Measurements from ENCODE around the gene FBN2. TPM values are rescaled to one million over a fixed set of nuclear protein-coding genes. Genes with fewer than 3 reads are reported as not detected.

FBN2 gene
- total RNA-seq, 1 donor from 2014 or later = 6.6 TPM

DNA sequence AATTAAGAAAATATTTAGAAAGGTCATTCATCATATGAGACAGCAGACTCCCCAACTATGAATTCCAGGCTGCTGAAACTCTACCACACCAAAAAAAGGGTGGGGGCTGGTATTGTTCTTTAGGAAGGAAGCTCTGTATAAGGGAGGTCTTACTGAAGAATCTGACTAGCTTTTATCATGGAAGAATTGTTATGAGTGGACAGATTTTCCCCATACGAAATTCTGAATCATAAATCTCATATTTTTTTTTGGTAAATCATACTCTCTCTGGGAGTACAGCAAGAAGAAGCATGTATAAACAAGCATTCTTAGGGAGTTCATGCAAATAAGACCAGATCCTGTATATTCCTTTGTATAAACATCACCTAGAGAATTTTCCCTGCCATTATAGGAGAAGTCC, 234.5 kb downstream of the FBN2 start:
- no peaks in the 10 kb centered on the region for H3K27me3 Mint-ChIP-seq
- H3K36me3 Mint-ChIP-seq (ENCODE audit: insufficient read depth) = peaks cover 2% of the 10 kb centered on the region
- DNase-seq (ENCODE audit: low spot score, unreplicated experiment) = no peak
- no peaks in the 10 kb centered on the region for H3K9me3 Mint-ChIP-seq (ENCODE audit: low read depth)
- H3K4me1 Mint-ChIP-seq (ENCODE audit: low read depth) = no peaks in the 10 kb centered on the region
- no peak overlapping the region for H3K4me3 Mint-ChIP-seq (ENCODE audit: low read depth)
- H3K27ac Mint-ChIP-seq = no peak overlapping the region
- TF ChIP-seq CTCF (IDR thresholded peaks at IDR 0.05; ENCODE audit: unreplicated experiment) = no peak

DNA sequence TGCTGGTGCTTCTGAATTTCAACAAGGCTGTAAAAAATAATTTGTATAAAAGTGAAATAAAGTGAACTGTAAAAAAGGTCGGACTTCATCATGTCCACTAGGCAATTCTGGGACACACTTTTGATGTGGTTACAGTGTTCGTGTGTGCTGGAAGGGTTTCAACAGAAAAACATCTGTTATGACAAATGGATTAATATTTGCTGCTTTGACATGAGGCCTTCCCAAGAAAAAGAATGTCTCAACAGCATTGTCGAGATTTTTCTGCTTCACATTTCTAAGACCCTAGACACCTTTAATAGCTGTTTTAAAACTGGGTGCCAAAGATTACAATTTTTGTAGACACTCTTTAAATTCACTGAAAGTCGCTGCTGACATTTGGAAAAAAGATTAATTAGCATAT, 237.9 kb downstream of the FBN2 start:
- no peak for DNase-seq (ENCODE audit: low spot score, unreplicated experiment)
- Mint-ChIP-seq H3K27me3 (no peaks in the 10 kb centered on the region), H3K36me3 (ENCODE audit: insufficient read depth) (peaks cover 3% of the 10 kb centered on the region), H3K4me3 (ENCODE audit: low read depth) (no peak overlapping the region), H3K9me3 (ENCODE audit: low read depth) (no peaks in the 10 kb centered on the region), H3K4me1 (ENCODE audit: low read depth) (no peaks in the 10 kb centered on the region), H3K27ac (no peak overlapping the region)
- no peak for TF ChIP-seq CTCF (IDR thresholded peaks at IDR 0.05; ENCODE audit: unreplicated experiment)

- no peak for DNase-seq (ENCODE audit: low spot score, unreplicated experiment)
- TF ChIP-seq CTCF (IDR thresholded peaks at IDR 0.05; ENCODE audit: unreplicated experiment) = no peak
- no peaks in the 10 kb centered on the region for H3K36me3 Mint-ChIP-seq (ENCODE audit: insufficient read depth)
- no peaks in the 10 kb centered on the region for H3K27me3 Mint-ChIP-seq
- peak overlapping the region; percentile 8 for H3K27ac Mint-ChIP-seq
- H3K9me3 Mint-ChIP-seq (ENCODE audit: low read depth) = no peaks in the 10 kb centered on the region
- peaks cover 2% of the 10 kb centered on the region for H3K4me1 Mint-ChIP-seq (ENCODE audit: low read depth)
- no peak overlapping the region for H3K4me3 Mint-ChIP-seq (ENCODE audit: low read depth)
Observed at GRCh38 chr5:128290152-128290858, 247.7 kb downstream of the FBN2 start.

DNA sequence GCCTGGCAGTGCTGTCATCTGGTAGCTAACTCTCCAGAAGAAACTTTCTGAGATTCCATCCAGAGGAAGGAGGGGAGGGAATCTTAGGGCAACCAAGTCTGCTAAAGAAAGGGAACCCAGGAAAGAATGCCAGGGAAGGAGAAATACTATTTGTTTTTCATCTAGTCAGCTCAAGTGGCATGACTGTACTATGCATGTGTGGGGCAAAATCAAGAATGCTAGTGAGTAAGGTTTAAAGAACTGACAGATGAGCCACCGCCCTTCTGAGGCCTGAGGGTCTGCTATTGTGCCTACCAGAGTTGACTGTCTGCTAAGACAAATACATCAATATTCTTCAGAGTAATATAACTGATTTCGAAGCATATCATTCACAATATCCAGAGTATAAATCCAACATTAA, 250.3 kb downstream of the FBN2 start:
- Mint-ChIP-seq H3K36me3 (ENCODE audit: insufficient read depth) (no peaks in the 10 kb centered on the region), H3K27ac (no peak overlapping the region), H3K4me1 (ENCODE audit: low read depth) (peaks cover 2% of the 10 kb centered on the region), H3K27me3 (no peaks in the 10 kb centered on the region), H3K4me3 (ENCODE audit: low read depth) (no peak overlapping the region), H3K9me3 (ENCODE audit: low read depth) (no peaks in the 10 kb centered on the region)
- TF ChIP-seq CTCF (IDR thresholded peaks at IDR 0.05; ENCODE audit: unreplicated experiment) = no peak
- DNase-seq (ENCODE audit: low spot score, unreplicated experiment) = no peak

DNA sequence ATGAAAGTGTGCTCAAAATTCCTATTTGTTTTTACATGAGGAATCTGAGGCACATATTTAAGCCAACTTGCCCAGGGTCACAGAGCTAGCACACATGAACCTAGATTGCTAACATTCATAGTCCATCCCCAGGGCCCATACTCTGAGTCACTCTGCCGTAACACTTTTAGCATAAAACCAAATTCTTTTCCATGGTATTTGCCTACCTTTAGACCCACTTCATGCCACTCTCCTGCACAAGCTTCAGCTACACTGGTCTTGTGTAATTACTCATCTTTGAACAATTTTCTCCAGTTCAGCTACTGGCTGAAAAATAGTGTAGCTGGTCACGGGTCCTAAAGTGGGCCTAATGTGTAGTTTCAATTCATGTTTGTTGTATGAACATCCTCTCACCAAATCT, 253.8 kb downstream of the FBN2 start:
- Mint-ChIP-seq H3K27me3 (no peaks in the 10 kb centered on the region), H3K4me3 (ENCODE audit: low read depth) (no peak overlapping the region), H3K27ac (no peak overlapping the region), H3K4me1 (ENCODE audit: low read depth) (no peaks in the 10 kb centered on the region), H3K9me3 (ENCODE audit: low read depth) (no peaks in the 10 kb centered on the region), H3K36me3 (ENCODE audit: insufficient read depth) (no peaks in the 10 kb centered on the region)
- DNase-seq (ENCODE audit: low spot score, unreplicated experiment) = no peak
- TF ChIP-seq CTCF (IDR thresholded peaks at IDR 0.05; ENCODE audit: unreplicated experiment) = no peak
